Measurements from ENCODE around the gene SHLD3.
"Not testable (repeated sequence)": the region's sequence is repeated elsewhere in the genome, so short reads cannot be mapped to it uniquely, and the experiment has no call there.

The SHLD3 gene

GRCh38 chr5:65676056-65676455, 51.2 kb downstream of the SHLD3 start:
- not testable (repeated sequence) for DNase-seq (ENCODE audit: low read depth, low spot score)
